ENCODE data around the gene RAI14.

- TF ChIP-seq CTCF (conservative IDR thresholded peaks at IDR 0.05) (no peak), ZFX (IDR thresholded peaks at IDR 0.05) (no peak)
Measured at GRCh38 chr5:34685485-34686165, 29.5 kb downstream of the RAI14 start.

Data from C4-2B (cell line).